B cell (primary cell): ENCODE measurements around the gene KRTAP4-9. TPM values are rescaled to one million over a fixed set of nuclear protein-coding genes. Genes with fewer than 3 reads are reported as not detected.

ENCODE experiments used
- ATAC-seq: fragments of 200-7000 bp; cut with Tn5 transposase; one replicate; pipeline ENCODE4 v1.10.0; 2021; ENCODE audit warnings: low read depth, mild to moderate bottlenecking, moderate number of reproducible peaks, moderate library complexity
- CTCF ChIA-PET: fragments of 350-600 bp; sonication (Branson Sonifier 250); formaldehyde crosslinking; loops from one replicate; lab custom pipeline; 2021; ENCODE audit warnings: antibody characterized with exemption, inconsistent platforms; lab: Charles Lee
- POLR2A ChIA-PET: fragments of 350-600 bp; sonication (Branson Sonifier 250); formaldehyde crosslinking; loops from one replicate; lab custom pipeline; 2021; ENCODE audit warnings: antibody characterized with exemption; lab: Charles Lee
- DNase-seq: peaks from one replicate; pipeline ENCODE4 v3.0.0; 2013
- H2AFZ ChIP-seq: 2 replicates; pipeline ENCODE4 v1.6.1; 2012; ENCODE audit warnings: mild to moderate bottlenecking, low read depth, low read length; ENCODE audit not compliant: insufficient read depth, poor library complexity, severe bottlenecking
- H3K27ac ChIP-seq, 2 donors: 1 replicate in 1 of 2; 2 replicates in 1 of 2; pipeline ENCODE4 v1.5.1; 2012 to 2013; ENCODE audit warnings: low read length in 2 of 2, mild to moderate bottlenecking in 2 of 2, moderate library complexity in 1 of 2
- H3K27me3 ChIP-seq, 4 experiments: fragments of 200-600 bp in 1 of 4; sonication (generic) in 1 of 4; replicated peaks in 1 of 4; 1 replicate in 2 of 4; 2 replicates in 2 of 4; pipeline versions ENCODE4 v1.6.1 to v1.7.0; 2013 to 2016; ENCODE audit warnings: low read length in 3 of 4, mild to moderate bottlenecking in 2 of 4, mixed read lengths in 1 of 4, moderate library complexity in 1 of 4; ENCODE audit not compliant: insufficient read depth in 4 of 4, control insufficient read depth in 3 of 4; ENCODE audit errors: control extremely low read depth in 1 of 4
- H3K36me3 ChIP-seq, 2 experiments: replicated peaks in 1 of 2; 1 replicate in 1 of 2; 2 replicates in 1 of 2; pipeline versions ENCODE4 v1.6.1 to v1.7.1; 2013; ENCODE audit warnings: low read length in 1 of 2; ENCODE audit not compliant: insufficient read depth in 2 of 2, control insufficient read depth in 1 of 2; ENCODE audit errors: control extremely low read depth in 1 of 2, extremely low read depth in 1 of 2
- H3K4me1 ChIP-seq, 2 donors: fragments of 200-600 bp in 1 of 2; sonication (generic) in 1 of 2; 1 replicate in 1 of 2; 2 replicates in 1 of 2; pipeline versions ENCODE4 v1.5.1 to v1.6.1; 2013 to 2017; ENCODE audit warnings: low read length in 2 of 2; ENCODE audit not compliant: control insufficient read depth in 2 of 2, insufficient read depth in 2 of 2
- H3K4me2 ChIP-seq: replicated peaks from 2 replicates; pipeline ENCODE3; 2012; ENCODE audit warnings: mild to moderate bottlenecking, low read depth, low read length; ENCODE audit not compliant: poor library complexity, severe bottlenecking
- H3K4me3 ChIP-seq, 5 experiments: fragments of 200-600 bp in 1 of 5; sonication (generic) in 1 of 5; 1 replicate in 3 of 5; 2 replicates in 2 of 5; pipeline versions ENCODE4 v1.5.1 to v1.7.0; 2011 to 2016; ENCODE audit warnings: low read length in 4 of 5, mild to moderate bottlenecking in 4 of 5, low read depth in 2 of 5, control low read depth in 1 of 5, moderate library complexity in 1 of 5; ENCODE audit not compliant: insufficient read depth in 1 of 5; ENCODE audit errors: control extremely low read depth in 1 of 5, extremely low read depth in 1 of 5
- H3K79me2 ChIP-seq: fragments of 200-600 bp; sonication (generic); one replicate; pipeline ENCODE4 v1.6.0; 2016; ENCODE audit warnings: low read length; ENCODE audit not compliant: control insufficient read depth, insufficient read depth
- H3K9ac ChIP-seq: fragments of 200-600 bp; sonication (generic); 2 replicates; pipeline ENCODE4 v1.6.1; 2017; ENCODE audit warnings: mild to moderate bottlenecking, low read length, moderate library complexity
- H3K9me3 ChIP-seq, 3 donors: one replicate each; pipeline versions ENCODE4 v1.6.1 to v1.7.1; 2013; ENCODE audit warnings: low read length in 2 of 3; ENCODE audit not compliant: control insufficient read depth in 2 of 3, insufficient read depth in 1 of 3; ENCODE audit errors: control extremely low read depth in 1 of 3
- H4K20me1 ChIP-seq: 2 replicates; pipeline ENCODE4 v1.6.0; 2012; ENCODE audit warnings: mild to moderate bottlenecking, low read length; ENCODE audit not compliant: insufficient read depth, control insufficient read depth, poor library complexity, severe bottlenecking
- H3K27ac Mint-ChIP-seq: one replicate; pipeline ENCODE4 v1.8.0; 2021; ENCODE audit warnings: mixed read lengths
- H3K27me3 Mint-ChIP-seq: one replicate; pipeline ENCODE4 v1.8.0; 2021; ENCODE audit warnings: mixed read lengths
- H3K4me1 Mint-ChIP-seq: one replicate; pipeline ENCODE4 v1.8.0; 2021; ENCODE audit warnings: mixed read lengths
- H3K4me3 Mint-ChIP-seq: one replicate; pipeline ENCODE4 v1.8.0; 2021; ENCODE audit warnings: mixed read lengths
- H3K9me3 Mint-ChIP-seq: one replicate; pipeline ENCODE4 v1.8.0; 2022; ENCODE audit warnings: mixed read lengths; ENCODE audit not compliant: insufficient read depth
- CTCF ChIP-seq: fragments of 200-600 bp; IDR thresholded peaks from one replicate; pipeline ENCODE4 v1.8.0; 2022; ENCODE audit warnings: antibody characterized with exemption, mild to moderate bottlenecking
- EZH2 ChIP-seq: IDR thresholded peaks from 2 replicates; pipeline ENCODE4 v1.6.1; 2012; ENCODE audit warnings: borderline replicate concordance, low read depth, mild to moderate bottlenecking, moderate library complexity, low read length; ENCODE audit not compliant: insufficient read depth, poor library complexity, severe bottlenecking
- WGBS: methylation state at CpG from one replicate; pipeline ENCODE4 v1.1.5; 2013; ENCODE audit warnings: missing lambda C conversion rate; ENCODE audit not compliant: insufficient coverage; 5-methylcytosine and 5-hydroxymethylcytosine counted together
- intact Hi-C: fragments of 100-400 bp; cut with micrococcal nuclease; formaldehyde crosslinking; loops from one replicate; pipeline ENCODE4 v1.10.0; 2022
- polyA plus RNA-seq: library from polyadenylated mRNA; depleted of rRNA; stranded (reverse); fragments of >200 nt; gene quantifications from 2 replicates; pipeline ENCODE4 v1.2.3, GENCODE V29; 2012
- total RNA-seq, 2 donors: library from RNA; stranded (reverse); fragments of 120-200 nt in 1 of 2; gene quantifications; 1 replicate in 1 of 2; 2 replicates in 1 of 2; pipeline versions ENCODE4 v1.2.3 to v1.2.4, GENCODE V29; 2013 to 2022

The KRTAP4-9 gene
- total and polyA plus RNA-seq, 2 donors (not counting 1 experiment from before 2014, with no cell fraction given) = not detected

GRCh38 chr17:41069031-41069430 lies 36.2 kb upstream of the KRTAP4-9 start:
- Histone ChIP-seq H4K20me1 (no peaks in the 10 kb centered on the region), H3K27ac (no peak overlapping the region), H3K27me3 (no peaks in the 10 kb centered on the region), H3K36me3 (no peaks in the 10 kb centered on the region), H3K4me3 (no peak overlapping the region), H2AFZ (no peak overlapping the region), H3K9ac (no peak overlapping the region), H3K9me3 (no peaks in the 10 kb centered on the region), H3K4me1 (no peaks in the 10 kb centered on the region), H3K4me2 (no peak overlapping the region), H3K79me2 (no peaks in the 10 kb centered on the region)
- WGBS = 100% methylated on average over 1 of the region's 3 CpGs
- DNase-seq = no peak
- ChIA-PET POLR2A (no interaction called here), CTCF (no interaction called here)
- TF ChIP-seq EZH2 (no peak), CTCF (no peak)
- no peak overlapping the region for H3K27ac Mint-ChIP-seq
- ATAC-seq = no peak
- no peak overlapping the region for H3K4me3 Mint-ChIP-seq
- no peaks in the 10 kb centered on the region for H3K4me1 Mint-ChIP-seq
- peaks cover 12% of the 10 kb centered on the region for H3K27me3 Mint-ChIP-seq
- intact Hi-C loops = no loop called here
- H3K9me3 Mint-ChIP-seq = no peaks in the 10 kb centered on the region

- 91% methylated on average over 5 of the region's 5 CpGs for WGBS
- intact Hi-C loops = no loop called here
- Histone ChIP-seq H2AFZ (no peak overlapping the region), H3K79me2 (no peaks in the 10 kb centered on the region), H3K4me3 (no peak overlapping the region), H3K36me3 (no peaks in the 10 kb centered on the region), H3K27ac (no peak overlapping the region), H4K20me1 (no peaks in the 10 kb centered on the region), H3K27me3 (peaks cover 0 to 3% (median 0%) of the 10 kb centered on the region in 4 experiments), H3K9ac (no peak overlapping the region), H3K9me3 (no peaks in the 10 kb centered on the region), H3K4me2 (no peak overlapping the region), H3K4me1 (no peaks in the 10 kb centered on the region)
- no peak for TF ChIP-seq CTCF
- TF ChIP-seq EZH2 = no peak
- Mint-ChIP-seq H3K9me3 (no peaks in the 10 kb centered on the region), H3K4me1 (no peaks in the 10 kb centered on the region), H3K27me3 (peaks cover 19% of the 10 kb centered on the region), H3K27ac (no peak overlapping the region), H3K4me3 (no peak overlapping the region)
- POLR2A ChIA-PET = no interaction called here
- ATAC-seq (no peak), DNase-seq (no peak)
- CTCF ChIA-PET = interaction anchor here (1.4 kb wide), 1 partner anchor 108 kb away, joined by 3 read pairs; no protein-coding TSS in a partner anchor
Measured at GRCh38 chr17:41071606-41072360, 33.4 kb upstream of the KRTAP4-9 start.
